GM19193 (cell line): Measurements from ENCODE around the gene CCND1.

Experiments
- POLR2A ChIP-seq: IDR thresholded peaks from 4 replicates; pipeline ENCODE4 v1.6.1; 2011; ENCODE audit not compliant: insufficient read depth, insufficient read length; ENCODE audit errors: extremely low read depth

CCND1 gene

DNA sequence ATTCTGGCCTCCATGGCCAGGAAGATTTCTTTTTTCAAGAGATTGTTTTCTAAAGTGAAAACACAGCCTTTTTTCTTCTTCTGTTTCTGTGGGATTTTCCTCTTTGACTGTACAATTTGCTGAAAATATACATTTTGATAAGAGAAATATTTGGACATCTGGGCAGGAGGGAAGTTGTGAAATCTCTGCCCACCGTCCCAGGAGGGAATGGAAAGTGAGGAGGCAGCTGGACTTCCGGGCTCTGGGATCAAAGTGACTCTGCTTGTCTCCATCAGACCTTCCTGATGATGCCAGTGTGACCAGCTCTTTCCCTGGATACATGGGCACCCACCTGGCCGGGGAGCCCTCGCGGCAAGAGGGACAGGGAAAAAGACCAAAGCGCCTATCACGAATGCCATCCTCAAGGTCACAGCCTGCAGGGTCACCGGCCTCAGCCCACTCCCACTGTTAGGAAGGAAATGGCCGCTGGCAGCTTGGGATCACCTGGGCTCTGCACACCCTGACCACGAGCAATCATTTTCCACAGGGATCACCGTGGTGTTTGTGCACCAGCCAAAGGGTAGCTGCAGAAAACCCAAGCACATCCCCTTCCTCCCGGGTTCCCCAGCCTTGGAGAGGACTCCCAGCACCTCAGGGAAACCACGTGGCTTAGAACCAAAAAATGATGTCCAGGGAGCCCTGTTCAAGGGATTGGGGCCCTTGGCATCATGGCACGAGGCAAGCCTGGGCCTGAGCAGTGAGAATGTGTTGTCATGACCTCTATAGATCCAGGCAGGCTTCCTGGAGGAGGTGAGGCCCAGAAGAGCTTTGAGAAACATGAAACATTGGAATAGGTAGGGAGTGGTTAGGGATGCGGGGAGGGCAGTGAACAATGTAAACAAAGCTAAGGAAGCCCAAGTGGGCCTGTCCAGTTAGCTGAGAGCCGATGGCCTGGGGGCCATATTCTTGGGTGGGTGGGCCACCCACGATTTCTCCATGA lies 29.1 kb upstream of the CCND1 start:
- no peak for TF ChIP-seq POLR2A

- no peak for TF ChIP-seq POLR2A
Measured at GRCh38 chr11:69613594-69613993, 27.4 kb upstream of the CCND1 start.

GRCh38 chr11:69614085-69614484 lies 26.9 kb upstream of the CCND1 start:
- no peak for TF ChIP-seq POLR2A

GRCh38 chr11:69615545-69616278 lies 25.2 kb upstream of the CCND1 start:
- TF ChIP-seq POLR2A, result no peak

GRCh38 chr11:69617220-69617619 lies 23.7 kb upstream of the CCND1 start:
- no peak for TF ChIP-seq POLR2A

- no peak for TF ChIP-seq POLR2A
Measured at GRCh38 chr11:69617682-69618081, 23.3 kb upstream of the CCND1 start.

- TF ChIP-seq POLR2A, result no peak
Measured at GRCh38 chr11:69618237-69618636, 22.7 kb upstream of the CCND1 start.

DNA sequence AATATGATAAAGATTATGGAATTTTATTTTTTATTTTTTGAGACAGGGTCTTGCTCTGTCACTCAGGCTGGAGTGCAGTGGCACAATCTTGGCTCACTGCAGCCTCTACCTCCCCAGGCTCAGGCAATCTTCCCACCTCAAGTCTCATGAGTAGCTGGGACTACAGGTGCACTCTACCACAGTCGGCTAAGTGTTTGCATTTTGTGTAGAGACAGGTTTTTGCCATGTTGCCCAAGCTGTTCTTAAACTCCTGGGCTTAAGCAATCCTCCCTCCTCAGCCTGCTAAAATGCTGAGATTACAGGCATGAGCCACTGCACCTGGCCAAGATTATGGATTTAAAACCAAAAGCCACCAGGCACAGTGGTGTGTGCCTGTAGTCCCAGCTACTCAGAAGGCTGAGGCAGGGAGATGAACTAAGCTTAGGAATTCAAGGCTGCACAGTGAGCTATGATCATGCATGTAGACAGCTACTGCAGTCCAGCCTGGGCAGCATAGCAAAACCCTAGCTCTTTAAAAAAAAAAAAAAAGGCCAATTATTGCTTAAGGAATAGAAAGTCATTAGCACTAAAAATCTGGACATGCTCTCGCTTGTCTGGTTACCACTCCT lies 20.2 kb upstream of the CCND1 start:
- TF ChIP-seq POLR2A, result no peak

DNA sequence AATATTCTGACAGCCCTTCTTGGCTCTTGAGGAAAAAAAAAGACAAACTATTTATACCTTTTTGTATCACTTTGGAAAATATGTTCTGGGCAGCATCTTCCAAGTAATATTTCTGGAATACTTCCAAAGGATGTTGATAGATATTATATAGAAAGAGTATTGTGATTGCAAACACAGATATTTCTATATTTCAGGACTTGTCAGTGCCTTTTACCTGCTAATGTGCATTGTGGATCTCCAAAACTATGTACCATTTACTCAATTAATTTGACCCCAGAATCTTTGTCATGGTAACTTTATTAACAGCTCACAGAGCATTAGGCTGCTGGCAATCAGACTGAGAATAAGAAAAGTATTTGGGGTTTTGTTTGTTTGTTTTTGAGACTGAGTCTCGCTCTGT lies 16.7 kb upstream of the CCND1 start:
- TF ChIP-seq POLR2A, result no peak

- no peak for TF ChIP-seq POLR2A
Measured at GRCh38 chr11:69625476-69625875, 15.5 kb upstream of the CCND1 start.

DNA sequence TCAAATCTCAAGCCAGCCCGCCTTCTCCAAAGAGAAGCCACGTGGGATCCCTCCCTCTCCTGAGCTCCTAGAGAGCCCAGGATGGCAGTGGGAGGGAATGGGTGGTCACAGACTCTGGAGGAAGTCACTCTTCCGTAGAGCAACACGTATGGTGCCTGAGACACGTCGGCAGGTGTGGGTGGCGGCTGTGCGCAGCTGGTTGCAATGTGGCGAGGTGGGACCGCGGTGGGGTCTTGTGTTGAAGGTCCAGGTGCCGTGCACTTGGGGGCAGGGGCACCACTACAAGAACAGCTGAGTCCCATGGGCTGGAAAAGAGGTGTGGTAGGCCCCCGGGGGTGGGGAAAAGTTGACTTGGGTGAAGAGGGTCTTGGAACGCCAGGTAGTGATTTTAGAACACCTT lies 13.4 kb upstream of the CCND1 start:
- no peak for TF ChIP-seq POLR2A

DNA sequence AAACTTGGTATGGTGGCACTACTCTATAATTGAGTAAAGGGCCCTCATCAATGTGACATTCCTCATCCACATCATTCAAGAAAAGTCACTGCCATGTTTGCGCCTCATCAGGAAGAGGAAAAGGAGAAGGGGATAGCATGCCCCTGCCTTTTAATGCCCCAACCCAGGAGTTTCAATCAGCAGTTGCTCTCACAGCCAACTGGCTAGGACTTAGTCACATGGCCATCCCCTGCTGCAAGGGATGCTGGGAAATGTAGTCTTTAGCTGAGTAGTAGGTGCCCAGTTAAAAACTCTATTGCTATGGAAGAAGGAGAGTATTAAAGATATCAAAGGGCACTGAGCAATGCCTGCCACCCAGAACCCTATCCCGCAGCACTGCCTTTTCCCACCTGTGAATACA lies 10.9 kb upstream of the CCND1 start:
- TF ChIP-seq POLR2A, result no peak

- TF ChIP-seq POLR2A, result no peak
Measured at GRCh38 chr11:69630424-69630823, 10.5 kb upstream of the CCND1 start.

DNA sequence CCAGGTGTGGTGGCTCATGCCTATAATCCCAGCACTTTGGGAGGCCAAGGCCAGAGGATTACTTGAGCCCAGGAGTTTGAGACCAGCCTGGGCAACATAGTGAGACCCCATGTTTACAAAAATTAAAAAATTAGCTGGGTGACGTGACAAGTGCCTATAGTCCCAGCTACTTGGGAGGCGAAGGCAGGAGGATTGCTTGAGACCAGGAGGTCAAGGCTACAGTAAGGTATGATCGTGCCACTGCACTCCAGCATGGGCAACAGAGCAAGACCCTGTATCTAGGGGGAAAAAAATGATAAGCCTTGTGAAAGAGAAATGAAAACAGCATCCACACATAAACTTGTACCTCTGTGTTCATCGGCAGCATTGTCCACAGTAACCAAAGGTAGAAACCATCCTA lies 8.1 kb upstream of the CCND1 start:
- TF ChIP-seq POLR2A, result no peak

DNA sequence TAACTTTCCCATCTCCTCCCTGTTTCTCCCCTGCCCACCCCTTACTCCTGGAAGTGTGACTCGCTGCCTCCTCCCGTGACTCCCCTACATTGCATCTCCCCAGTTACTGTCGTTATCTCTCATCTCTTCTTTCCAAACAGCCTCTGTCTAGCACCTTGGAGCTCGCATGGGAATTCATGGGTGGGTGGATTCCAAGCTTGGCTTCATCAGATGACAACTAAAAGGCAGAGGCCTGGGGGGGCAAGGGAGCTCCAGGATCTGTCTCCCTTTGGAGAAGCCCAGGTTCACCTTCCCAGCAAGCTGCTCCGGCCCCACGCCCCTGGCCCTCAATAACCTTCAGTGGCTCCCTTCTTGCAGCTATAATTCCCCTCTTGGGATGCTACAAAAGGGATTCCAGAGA lies 6.9 kb upstream of the CCND1 start:
- no peak for TF ChIP-seq POLR2A

- TF ChIP-seq POLR2A, result no peak
Measured at GRCh38 chr11:69634590-69634989, 6.4 kb upstream of the CCND1 start.

GRCh38 chr11:69635195-69635594 lies 5.8 kb upstream of the CCND1 start:
- no peak for TF ChIP-seq POLR2A
